Thyroid gland (tissue), 4 donors: ENCODE data around the gene CDH4.

Experiments
- POLR2A ChIP-seq, 2 donors: fragments of 450-650 bp; IDR thresholded peaks; one replicate each; pipeline ENCODE4 v1.6.1; 2017; ENCODE audit warnings: antibody characterized with exemption in 2 of 2, mild to moderate bottlenecking in 2 of 2, moderate library complexity in 1 of 2
- TF ChIP-seq, protein P1 (sequence below), 6 experiments: fragments of 200-600 bp in 3 of 6; fragments of 450-650 bp in 3 of 6; sonication (generic) in 3 of 6; IDR thresholded peaks; one replicate each; pipeline ENCODE4 v1.5.1; 2016 to 2019; ENCODE audit warnings: antibody characterized with exemption in 6 of 6, mild to moderate bottlenecking in 2 of 6, inconsistent platforms in 1 of 6, moderate library complexity in 1 of 6

DNA sequence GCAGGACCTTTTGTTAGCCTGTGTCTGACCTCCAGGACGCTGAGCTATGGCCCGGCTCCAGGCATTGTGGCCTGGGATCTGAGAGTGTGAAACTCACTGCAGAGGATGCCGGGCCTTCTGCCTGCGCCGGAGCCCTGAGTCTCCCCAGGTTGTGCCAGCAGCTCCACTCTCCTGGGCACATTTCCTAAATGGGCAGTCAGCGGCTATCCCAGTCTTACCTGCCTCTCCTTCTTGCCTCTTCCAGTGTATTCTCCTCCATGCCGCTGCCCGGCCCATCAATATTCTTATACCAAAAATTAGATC lies 397.8 kb downstream of the CDH4 start:
- TF ChIP-seq, protein P1, sequence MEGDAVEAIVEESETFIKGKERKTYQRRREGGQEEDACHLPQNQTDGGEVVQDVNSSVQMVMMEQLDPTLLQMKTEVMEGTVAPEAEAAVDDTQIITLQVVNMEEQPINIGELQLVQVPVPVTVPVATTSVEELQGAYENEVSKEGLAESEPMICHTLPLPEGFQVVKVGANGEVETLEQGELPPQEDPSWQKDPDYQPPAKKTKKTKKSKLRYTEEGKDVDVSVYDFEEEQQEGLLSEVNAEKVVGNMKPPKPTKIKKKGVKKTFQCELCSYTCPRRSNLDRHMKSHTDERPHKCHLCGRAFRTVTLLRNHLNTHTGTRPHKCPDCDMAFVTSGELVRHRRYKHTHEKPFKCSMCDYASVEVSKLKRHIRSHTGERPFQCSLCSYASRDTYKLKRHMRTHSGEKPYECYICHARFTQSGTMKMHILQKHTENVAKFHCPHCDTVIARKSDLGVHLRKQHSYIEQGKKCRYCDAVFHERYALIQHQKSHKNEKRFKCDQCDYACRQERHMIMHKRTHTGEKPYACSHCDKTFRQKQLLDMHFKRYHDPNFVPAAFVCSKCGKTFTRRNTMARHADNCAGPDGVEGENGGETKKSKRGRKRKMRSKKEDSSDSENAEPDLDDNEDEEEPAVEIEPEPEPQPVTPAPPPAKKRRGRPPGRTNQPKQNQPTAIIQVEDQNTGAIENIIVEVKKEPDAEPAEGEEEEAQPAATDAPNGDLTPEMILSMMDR (IDR thresholded peaks at IDR 0.05): no peak
- TF ChIP-seq POLR2A (IDR thresholded peaks at IDR 0.05): no peak
